HL-60/S4 (cell line): Measurements from ENCODE around the gene FGF8.

Experiments used
- in situ Hi-C: fragments of 300-500 bp; cut with MboI; formaldehyde crosslinking; loops from 2 replicates; pipeline ENCODE4 v1.14.3; 2022; ENCODE audit warnings: low sequenced_read_pairs

The FGF8 gene

DNA sequence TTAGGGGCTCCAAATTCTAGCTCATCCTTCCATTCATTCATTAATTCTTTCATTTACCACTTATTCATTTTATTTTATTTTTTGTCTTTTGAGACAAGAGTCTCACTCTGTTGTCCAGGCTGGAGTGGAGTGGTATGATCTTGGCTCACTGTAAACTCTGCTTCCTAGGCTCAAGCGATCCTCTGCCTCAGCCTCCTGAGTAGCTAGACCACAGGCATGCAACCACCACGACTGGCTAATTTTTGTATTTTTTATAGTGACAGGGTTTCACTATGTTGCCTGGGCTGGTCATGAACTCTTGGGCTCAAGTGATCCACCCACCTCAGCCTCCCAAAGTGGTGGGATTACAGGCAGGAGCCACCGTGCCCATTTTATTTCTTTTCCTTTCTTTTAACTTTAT lies 31.6 kb downstream of the FGF8 start:
- in situ Hi-C loops = no loop called here

DNA sequence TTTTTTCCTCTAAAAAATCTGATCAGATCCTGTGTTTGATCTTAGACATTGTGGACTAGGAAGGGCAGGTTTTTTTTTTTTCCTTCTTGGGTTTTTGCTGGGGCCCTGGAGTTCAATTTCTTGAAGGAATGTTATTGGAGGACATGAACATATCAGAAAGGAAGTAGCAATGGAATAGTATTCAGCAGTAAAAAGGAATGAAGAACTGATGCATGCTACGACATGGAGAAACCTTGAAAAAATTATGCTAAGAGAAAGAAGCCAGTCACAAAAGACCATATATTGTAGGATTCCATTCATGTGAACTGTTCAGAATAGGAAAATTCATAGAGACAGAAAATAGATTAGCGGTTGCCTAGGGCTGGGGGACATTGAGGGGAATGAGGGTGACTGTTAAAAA lies 34.0 kb downstream of the FGF8 start:
- in situ Hi-C loops = no loop called here

DNA sequence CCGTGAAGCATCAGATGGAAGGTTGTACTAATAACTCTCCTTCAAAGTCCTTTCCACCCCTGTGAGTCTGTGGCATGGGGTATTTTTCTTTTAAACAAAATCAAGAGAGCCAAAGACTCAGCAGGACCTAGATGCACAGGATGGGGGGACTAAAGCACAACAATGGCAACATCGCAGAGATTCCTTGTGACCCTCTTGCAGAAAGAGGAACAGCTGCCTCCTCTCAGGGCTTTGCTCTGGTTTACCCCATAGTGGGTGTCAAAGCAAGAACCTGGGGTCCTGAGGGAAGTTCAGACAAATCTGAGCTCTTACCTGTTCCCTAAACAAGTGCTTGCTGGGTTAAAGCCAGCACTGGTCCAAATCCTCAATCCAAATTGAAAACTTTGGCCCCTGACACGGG lies 39.2 kb downstream of the FGF8 start:
- in situ Hi-C loops = no loop called here

DNA sequence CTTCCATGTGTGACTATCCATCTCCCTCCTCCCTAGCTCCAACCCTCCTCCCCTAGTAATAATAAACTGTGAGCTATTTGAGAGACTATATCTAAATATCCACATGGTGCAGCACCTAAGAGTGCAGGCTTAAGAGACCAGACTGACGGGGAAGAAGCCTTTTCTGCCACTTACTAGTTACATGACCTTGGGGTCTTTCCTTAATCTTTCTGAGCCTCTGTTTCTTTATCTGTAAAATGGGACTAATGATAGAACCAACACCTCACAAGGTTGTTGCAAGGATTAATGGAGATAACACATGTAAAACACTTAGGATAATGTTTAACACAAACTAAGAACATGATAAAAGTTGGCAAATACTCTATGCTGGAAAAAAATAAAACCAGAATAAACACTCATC lies 43.8 kb downstream of the FGF8 start:
- in situ Hi-C loops = no loop called here

DNA sequence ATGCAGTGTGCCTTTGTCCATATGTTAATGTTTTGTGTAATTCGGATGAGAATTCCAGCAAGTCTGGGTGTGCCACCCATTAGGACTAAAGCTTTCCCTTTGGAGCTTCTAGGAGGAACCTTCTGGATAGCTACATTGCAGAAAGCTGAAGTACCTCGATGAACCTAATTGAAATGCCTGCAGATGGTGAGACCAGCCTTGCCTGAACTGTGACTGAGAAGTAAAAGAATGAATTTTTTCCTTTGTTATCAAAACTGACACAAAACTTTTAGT lies 49.9 kb downstream of the FGF8 start:
- in situ Hi-C loops = no loop called here

DNA sequence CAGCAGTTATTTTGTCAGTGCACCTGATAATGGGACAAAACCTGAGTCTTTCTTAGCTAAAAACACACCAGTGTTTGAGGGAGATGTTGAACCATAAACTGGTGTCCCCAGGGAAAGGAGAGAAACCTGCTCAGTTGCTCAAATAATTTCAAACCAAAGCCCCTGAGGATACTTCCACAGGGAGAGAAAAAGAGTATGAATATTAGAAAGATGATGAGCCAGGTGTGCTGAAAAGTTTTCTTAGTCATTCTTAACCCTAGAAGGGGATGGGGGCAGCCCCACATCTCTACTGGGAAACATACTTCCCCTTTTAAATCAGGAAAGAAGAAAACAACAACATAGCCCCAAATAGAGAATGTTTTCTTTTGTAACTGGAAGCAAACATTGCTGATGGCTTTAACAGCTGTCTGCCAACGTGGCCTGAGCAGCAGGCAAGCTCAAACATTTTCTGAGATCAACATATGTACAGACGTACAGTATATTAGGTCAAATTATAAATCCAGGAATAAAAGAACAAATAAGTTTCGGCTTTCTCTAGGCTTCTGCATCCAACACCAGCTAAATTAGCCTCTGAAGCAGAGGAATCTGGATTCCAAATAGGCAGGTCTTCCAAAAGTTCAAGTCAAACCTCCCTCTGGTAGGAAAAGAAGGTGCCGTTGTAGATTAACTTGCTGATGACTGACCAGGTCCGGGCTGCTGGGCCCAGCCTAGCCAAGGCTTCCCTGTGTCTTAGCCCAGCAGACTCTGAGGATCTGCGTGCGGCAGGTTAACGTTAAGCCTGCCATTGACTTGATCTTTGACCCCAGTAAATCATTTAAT lies 50.4 kb downstream of the FGF8 start:
- in situ Hi-C loops = no loop called here

DNA sequence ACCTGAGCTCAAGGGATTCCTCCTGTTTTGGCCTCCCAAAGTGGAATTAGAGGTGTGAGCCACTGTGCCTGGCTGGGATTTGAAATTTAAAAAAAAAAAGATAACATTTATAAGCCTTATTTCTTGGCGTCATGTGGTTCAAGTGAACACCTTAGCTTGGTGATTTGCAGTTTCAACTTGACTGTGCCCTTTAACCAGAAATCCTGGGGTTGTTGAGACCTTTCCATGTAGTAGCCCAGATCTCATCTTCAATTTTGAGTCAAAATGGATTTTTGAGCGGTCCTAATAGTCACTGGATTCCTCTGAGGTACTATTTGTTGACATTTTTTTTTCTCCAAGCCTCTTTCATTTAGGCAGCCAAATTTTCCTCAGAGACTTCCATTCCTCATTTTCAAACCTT lies 51.5 kb downstream of the FGF8 start:
- in situ Hi-C loops = no loop called here

DNA sequence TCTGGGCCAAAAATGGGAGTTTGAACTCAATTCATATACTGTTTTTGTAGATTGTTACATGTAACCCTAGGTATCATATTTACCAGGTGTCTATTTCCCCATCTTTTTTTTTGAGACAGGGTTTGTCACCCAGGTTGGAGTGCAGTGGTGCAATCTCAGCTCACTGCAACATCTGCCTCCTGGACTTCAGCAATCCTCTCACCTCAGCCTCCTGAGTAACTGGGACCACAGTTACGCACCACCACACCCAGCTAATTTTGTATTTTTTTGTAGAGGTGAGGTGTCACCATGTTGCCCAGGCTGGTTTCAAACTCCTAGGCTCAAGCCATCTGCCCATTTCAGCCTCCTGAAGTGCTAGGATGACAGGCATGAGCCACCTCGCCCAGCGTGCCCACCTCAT lies 52.7 kb downstream of the FGF8 start:
- in situ Hi-C loops = no loop called here

DNA sequence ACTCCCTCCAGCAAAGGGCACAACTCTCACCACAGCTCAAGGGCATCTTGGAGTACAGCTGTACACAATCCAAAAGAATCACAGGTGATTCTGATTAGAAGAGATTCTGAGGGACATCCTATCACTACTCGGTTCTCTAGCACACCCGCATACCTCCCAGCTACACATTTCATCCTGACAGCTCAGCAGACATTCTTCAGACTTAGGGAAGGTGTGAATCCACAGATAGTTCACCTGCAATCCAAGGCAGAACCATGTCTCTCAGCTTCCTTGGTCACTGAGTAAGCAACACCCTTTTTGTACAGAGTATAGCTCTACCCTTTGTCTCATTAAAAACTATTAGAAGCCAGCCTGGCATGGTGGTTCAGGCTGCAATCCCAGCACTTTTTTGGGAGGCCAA lies 54.1 kb downstream of the FGF8 start:
- in situ Hi-C loops = no loop called here

DNA sequence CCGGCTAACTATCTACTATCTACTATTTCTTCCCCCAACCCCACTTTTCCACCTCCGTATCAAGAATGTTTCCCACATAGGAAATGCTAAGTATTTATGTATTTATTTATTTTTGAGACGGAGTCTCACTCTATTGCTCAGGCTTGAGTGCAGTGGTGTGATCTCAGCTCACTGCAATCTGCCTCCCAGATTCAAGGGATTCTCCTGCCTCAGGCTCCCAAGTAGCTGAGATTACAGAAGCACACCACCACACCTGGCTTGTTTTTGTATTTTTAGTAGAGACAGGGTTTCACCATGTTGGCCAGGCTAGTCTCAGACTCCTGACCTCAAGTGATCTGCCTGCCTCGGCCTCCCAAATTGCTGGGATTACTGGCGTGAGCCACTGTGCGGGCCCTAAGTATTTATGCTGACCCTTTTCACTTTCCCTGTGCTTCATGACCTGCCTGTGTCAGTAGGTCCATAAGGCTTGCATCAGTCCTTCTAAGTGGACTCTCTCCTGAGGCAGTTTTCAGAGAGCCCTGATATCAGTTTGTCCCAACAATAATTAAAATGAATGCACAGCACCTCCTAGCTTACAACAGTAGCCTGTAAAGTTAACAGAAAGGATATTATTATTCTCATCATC lies 55.2 kb downstream of the FGF8 start:
- in situ Hi-C loops = no loop called here
